HepG2 (cell line): ENCODE results near the gene BICDL1. TPM values are rescaled to one million over a fixed set of nuclear protein-coding genes. Genes with fewer than 3 reads are reported as not detected.

ENCODE experiments used
- AKAP8 ChIP-seq: sonication (generic); formaldehyde crosslinking; IDR thresholded peaks from 2 replicates; pipeline ENCODE4 v1.5.1; 2020; ENCODE audit warnings: mild to moderate bottlenecking, missing genetic modification reagents
- FOXJ3 ChIP-seq: sonication (generic); formaldehyde crosslinking; IDR thresholded peaks from 2 replicates; pipeline ENCODE4 v1.4.0; 2020; ENCODE audit warnings: missing genetic modification reagents, mild to moderate bottlenecking, borderline replicate concordance
- GZF1 ChIP-seq: sonication (generic); formaldehyde crosslinking; IDR thresholded peaks from 2 replicates; pipeline ENCODE4 v1.5.1; 2020; ENCODE audit warnings: mild to moderate bottlenecking, missing genetic modification reagents
- MIER2 ChIP-seq: IDR thresholded peaks from 2 replicates; pipeline ENCODE4 v1.6.1; 2016; ENCODE audit warnings: missing biosample characterization, missing genetic modification reagents
- NRL ChIP-seq: sonication (generic); formaldehyde crosslinking; IDR thresholded peaks from 2 replicates; pipeline ENCODE4 v1.5.0; 2020; ENCODE audit warnings: missing genetic modification reagents, mild to moderate bottlenecking, moderate library complexity, borderline replicate concordance
- SOX13 ChIP-seq, 3 experiments: fragments of 450-650 bp in 1 of 3; sonication (generic) in 1 of 3; formaldehyde crosslinking in 1 of 3; IDR thresholded peaks in 2 of 3; conservative IDR thresholded peaks in 1 of 3; 2 replicates each; pipeline versions ENCODE4 v1.5.0 to v1.6.1; 2016 to 2020; ENCODE audit warnings: antibody characterized with exemption in 1 of 3, mild to moderate bottlenecking in 1 of 3, missing compliant biosample characterization in 1 of 3, missing genetic modification reagents in 1 of 3, moderate library complexity in 1 of 3
- SP140L ChIP-seq: sonication (generic); formaldehyde crosslinking; IDR thresholded peaks from 2 replicates; pipeline ENCODE4 v1.4.0; 2020; ENCODE audit warnings: missing genetic modification reagents, borderline replicate concordance
- ZNF253 ChIP-seq: sonication (generic); formaldehyde crosslinking; IDR thresholded peaks from 2 replicates; pipeline ENCODE4 v1.8.0; 2022; ENCODE audit warnings: mild to moderate bottlenecking, missing genetic modification reagents, borderline replicate concordance
- ZNF598 ChIP-seq: sonication (generic); formaldehyde crosslinking; IDR thresholded peaks from 2 replicates; pipeline ENCODE4 v1.5.1; 2020; ENCODE audit warnings: mild to moderate bottlenecking, missing genetic modification reagents, borderline replicate concordance
- ZNF747 ChIP-seq: sonication (generic); formaldehyde crosslinking; IDR thresholded peaks from 2 replicates; pipeline ENCODE4 v1.8.1; 2023; ENCODE audit warnings: missing genetic modification reagents, mild to moderate bottlenecking, borderline replicate concordance
- ZNF761 ChIP-seq: sonication (generic); formaldehyde crosslinking; conservative IDR thresholded peaks from 2 replicates; pipeline ENCODE4 v1.4.0; 2020; ENCODE audit warnings: mild to moderate bottlenecking, missing genetic modification reagents
- ZNF772 ChIP-seq: sonication (generic); formaldehyde crosslinking; IDR thresholded peaks from 2 replicates; pipeline ENCODE4 v1.5.0; 2020; ENCODE audit warnings: mild to moderate bottlenecking, missing genetic modification reagents
- ZSCAN9 ChIP-seq: IDR thresholded peaks from 2 replicates; pipeline ENCODE4 v1.6.1; 2016; ENCODE audit warnings: borderline replicate concordance
- polyA plus RNA-seq, 8 experiments: library from polyadenylated mRNA; depleted of rRNA in 3 of 8; stranded (reverse) in 7 of 8; unstranded in 1 of 8; fragments of >200 nt; fragmentation: Illumina TruSeq in 4 of 8; extraction: Trizol in 4 of 8; gene quantifications; 2 replicates each; pipeline versions ENCODE4 v1.2.1 to v1.2.3, GENCODE V29; 2011 to 2016; ENCODE audit warnings: low read depth in 4 of 8, missing spikeins in 1 of 8, mixed read lengths in 1 of 8; ENCODE audit not compliant: insufficient read depth in 1 of 8
- total RNA-seq, 5 experiments: library from RNA; depleted of rRNA; stranded (reverse); fragments of >200 nt; fragmentation: Illumina TruSeq; extraction: Trizol; gene quantifications; 2 replicates each; pipeline ENCODE4 v1.2.3, GENCODE V29; 2016; ENCODE audit warnings: low read depth in 1 of 5
- TF ChIP-seq, protein P1 (sequence below): sonication (generic); formaldehyde crosslinking; IDR thresholded peaks from 2 replicates; pipeline ENCODE4 v1.8.0; 2022; ENCODE audit warnings: low read depth, missing genetic modification reagents
- TF ChIP-seq, protein P2 (sequence below): sonication (generic); formaldehyde crosslinking; IDR thresholded peaks from 2 replicates; pipeline ENCODE4 v1.4.0; 2020; ENCODE audit warnings: mild to moderate bottlenecking, missing genetic modification reagents
- TF ChIP-seq, protein P3 (sequence below): sonication (generic); formaldehyde crosslinking; IDR thresholded peaks from 2 replicates; pipeline ENCODE4 v1.4.0; 2020; ENCODE audit warnings: missing genetic modification reagents, mild to moderate bottlenecking, borderline replicate concordance
- TF ChIP-seq, protein P4 (sequence below): sonication (generic); formaldehyde crosslinking; IDR thresholded peaks from 2 replicates; pipeline ENCODE4 v1.4.0; 2020; ENCODE audit warnings: missing genetic modification reagents, borderline replicate concordance
- TF ChIP-seq, protein P5 (sequence below): sonication (generic); formaldehyde crosslinking; IDR thresholded peaks from 2 replicates; pipeline ENCODE4 v1.4.0; 2020; ENCODE audit warnings: missing genetic modification reagents

The BICDL1 gene
- total and polyA plus RNA-seq, 2 of the 13 experiments (the other 11 are each of a cell fraction or from before 2014, with no cell fraction given) = 3.6 to 9.7 TPM

DNA sequence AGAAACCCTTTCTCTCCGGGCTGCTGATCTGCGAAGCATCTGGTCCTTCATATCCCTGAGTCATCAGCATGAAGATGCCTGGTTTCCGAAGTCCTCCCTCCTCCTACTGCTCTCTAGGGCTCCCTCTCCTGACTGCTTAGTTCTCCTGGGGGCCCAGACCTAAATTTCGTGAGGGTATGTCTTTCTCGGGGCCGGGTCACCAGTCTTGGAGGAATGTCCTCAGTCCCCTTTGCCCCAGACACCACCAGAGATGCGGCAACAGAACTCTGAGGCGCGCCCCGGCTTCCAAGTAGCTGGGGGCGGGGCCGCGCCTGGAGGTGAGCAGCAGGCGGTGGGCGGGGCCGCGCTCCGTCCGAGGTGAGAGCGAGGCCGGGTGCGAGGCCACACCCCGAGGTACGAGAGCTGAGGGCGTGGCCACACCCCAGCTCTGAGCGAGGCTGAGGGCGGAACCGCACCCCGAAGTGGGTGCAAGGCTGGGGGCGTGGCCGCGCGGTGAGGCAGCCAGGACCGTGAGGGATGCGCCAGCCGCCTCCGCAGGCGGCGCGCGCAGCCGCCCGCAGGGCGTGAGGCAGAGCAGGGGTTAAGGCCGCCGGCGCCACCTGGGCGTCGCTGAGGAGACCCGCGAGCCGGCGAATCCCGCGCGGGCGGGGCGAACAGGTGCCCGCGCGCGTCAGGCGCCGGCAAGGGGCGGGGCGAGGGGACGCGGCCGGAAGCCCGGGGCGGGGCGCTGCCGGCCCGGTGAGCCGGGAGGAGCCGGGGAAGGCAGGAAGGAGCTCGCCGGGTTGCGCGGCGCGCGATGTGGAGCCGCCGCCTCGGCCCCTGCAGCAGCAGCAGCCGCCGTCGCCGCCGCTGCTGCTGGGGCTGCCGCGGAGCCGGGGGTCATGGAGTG is at the start of gene BICDL1 (continued):
- TF ChIP-seq, protein P1, sequence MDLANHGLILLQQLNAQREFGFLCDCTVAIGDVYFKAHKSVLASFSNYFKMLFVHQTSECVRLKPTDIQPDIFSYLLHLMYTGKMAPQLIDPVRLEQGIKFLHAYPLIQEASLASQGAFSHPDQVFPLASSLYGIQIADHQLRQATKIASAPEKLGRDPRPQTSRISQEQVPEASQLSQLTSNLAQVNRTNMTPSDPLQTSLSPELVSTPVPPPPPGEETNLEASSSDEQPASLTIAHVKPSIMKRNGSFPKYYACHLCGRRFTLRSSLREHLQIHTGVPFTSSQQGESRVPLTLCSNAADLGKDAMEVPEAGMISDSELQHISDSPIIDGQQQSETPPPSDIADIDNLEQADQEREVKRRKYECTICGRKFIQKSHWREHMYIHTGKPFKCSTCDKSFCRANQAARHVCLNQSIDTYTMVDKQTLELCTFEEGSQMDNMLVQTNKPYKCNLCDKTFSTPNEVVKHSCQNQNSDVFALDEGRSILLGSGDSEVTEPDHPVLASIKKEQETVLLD = no peak
- TF ChIP-seq, protein P2, sequence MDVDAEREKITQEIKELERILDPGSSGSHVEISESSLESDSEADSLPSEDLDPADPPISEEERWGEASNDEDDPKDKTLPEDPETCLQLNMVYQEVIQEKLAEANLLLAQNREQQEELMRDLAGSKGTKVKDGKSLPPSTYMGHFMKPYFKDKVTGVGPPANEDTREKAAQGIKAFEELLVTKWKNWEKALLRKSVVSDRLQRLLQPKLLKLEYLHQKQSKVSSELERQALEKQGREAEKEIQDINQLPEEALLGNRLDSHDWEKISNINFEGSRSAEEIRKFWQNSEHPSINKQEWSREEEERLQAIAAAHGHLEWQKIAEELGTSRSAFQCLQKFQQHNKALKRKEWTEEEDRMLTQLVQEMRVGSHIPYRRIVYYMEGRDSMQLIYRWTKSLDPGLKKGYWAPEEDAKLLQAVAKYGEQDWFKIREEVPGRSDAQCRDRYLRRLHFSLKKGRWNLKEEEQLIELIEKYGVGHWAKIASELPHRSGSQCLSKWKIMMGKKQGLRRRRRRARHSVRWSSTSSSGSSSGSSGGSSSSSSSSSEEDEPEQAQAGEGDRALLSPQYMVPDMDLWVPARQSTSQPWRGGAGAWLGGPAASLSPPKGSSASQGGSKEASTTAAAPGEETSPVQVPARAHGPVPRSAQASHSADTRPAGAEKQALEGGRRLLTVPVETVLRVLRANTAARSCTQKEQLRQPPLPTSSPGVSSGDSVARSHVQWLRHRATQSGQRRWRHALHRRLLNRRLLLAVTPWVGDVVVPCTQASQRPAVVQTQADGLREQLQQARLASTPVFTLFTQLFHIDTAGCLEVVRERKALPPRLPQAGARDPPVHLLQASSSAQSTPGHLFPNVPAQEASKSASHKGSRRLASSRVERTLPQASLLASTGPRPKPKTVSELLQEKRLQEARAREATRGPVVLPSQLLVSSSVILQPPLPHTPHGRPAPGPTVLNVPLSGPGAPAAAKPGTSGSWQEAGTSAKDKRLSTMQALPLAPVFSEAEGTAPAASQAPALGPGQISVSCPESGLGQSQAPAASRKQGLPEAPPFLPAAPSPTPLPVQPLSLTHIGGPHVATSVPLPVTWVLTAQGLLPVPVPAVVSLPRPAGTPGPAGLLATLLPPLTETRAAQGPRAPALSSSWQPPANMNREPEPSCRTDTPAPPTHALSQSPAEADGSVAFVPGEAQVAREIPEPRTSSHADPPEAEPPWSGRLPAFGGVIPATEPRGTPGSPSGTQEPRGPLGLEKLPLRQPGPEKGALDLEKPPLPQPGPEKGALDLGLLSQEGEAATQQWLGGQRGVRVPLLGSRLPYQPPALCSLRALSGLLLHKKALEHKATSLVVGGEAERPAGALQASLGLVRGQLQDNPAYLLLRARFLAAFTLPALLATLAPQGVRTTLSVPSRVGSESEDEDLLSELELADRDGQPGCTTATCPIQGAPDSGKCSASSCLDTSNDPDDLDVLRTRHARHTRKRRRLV (CRISPR knock-in tag) = no peak
- TF ChIP-seq ZNF747 (CRISPR knock-in tag) = no peak
- TF ChIP-seq, protein P3, sequence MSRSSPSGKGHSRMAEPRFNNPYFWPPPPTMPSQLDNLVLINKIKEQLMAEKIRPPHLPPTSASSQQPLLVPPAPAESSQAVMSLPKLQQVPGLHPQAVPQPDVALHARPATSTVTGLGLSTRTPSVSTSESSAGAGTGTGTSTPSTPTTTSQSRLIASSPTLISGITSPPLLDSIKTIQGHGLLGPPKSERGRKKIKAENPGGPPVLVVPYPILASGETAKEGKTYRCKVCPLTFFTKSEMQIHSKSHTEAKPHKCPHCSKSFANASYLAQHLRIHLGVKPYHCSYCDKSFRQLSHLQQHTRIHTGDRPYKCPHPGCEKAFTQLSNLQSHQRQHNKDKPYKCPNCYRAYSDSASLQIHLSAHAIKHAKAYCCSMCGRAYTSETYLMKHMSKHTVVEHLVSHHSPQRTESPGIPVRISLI = no peak
- no peak for TF ChIP-seq ZSCAN9
- TF ChIP-seq, protein P4, sequence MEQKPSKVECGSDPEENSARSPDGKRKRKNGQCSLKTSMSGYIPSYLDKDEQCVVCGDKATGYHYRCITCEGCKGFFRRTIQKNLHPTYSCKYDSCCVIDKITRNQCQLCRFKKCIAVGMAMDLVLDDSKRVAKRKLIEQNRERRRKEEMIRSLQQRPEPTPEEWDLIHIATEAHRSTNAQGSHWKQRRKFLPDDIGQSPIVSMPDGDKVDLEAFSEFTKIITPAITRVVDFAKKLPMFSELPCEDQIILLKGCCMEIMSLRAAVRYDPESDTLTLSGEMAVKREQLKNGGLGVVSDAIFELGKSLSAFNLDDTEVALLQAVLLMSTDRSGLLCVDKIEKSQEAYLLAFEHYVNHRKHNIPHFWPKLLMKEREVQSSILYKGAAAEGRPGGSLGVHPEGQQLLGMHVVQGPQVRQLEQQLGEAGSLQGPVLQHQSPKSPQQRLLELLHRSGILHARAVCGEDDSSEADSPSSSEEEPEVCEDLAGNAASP (CRISPR knock-in tag) = no peak
- no peak for TF ChIP-seq SP140L (CRISPR knock-in tag)
- no peak for TF ChIP-seq GZF1 (CRISPR knock-in tag)
- TF ChIP-seq FOXJ3 = no peak
- no peak for TF ChIP-seq AKAP8 (CRISPR knock-in tag)
- TF ChIP-seq MIER2 (CRISPR knock-in tag) = peak; percentile 58; the same call in 1 of the 2 replicates
- TF ChIP-seq ZNF253 (CRISPR knock-in tag) = no peak
- no peak for TF ChIP-seq ZNF772 (CRISPR knock-in tag)
- TF ChIP-seq, protein P5, sequence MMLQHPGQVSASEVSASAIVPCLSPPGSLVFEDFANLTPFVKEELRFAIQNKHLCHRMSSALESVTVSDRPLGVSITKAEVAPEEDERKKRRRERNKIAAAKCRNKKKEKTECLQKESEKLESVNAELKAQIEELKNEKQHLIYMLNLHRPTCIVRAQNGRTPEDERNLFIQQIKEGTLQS (CRISPR knock-in tag) = 0 out of 2 replicates have a peak, but pooled peaks have one; percentile 26
- TF ChIP-seq SOX13 (IDR thresholded peaks at IDR 0.05) = no peak
- no peak; a peak in 1 of 4 replicates for TF ChIP-seq SOX13 (CRISPR knock-in tag; conservative IDR thresholded peaks at IDR 0.05 in 1 of 2, IDR thresholded peaks at IDR 0.05 in 1 of 2)
- no peak for TF ChIP-seq ZNF761 (CRISPR knock-in tag)
- no peak for TF ChIP-seq NRL (CRISPR knock-in tag)
- TF ChIP-seq ZNF598 = no peak
